ENCODE measurements around the gene ARID2. TPM values are rescaled to one million over a fixed set of nuclear protein-coding genes. Genes with fewer than 3 reads are reported as not detected.

ARID2 gene
- total RNA-seq, 2 donors from 2014 or later = 19.1 to 26.2 TPM

- Histone ChIP-seq H3K27me3 (no peaks in the 10 kb centered on the region), H3K9me3 (no peaks in the 10 kb centered on the region), H3K27ac (no peak overlapping the region), H3K4me3 (no peak overlapping the region), H3K36me3 (replicated peaks in 1 of 2; ENCODE audit: insufficient read depth in 1 of 2, low read depth in 2 of 2) (no peaks in the 10 kb centered on the region), H3K4me1 (no peaks in the 10 kb centered on the region)
- ATAC-seq = no peak
- DNase-seq = no peak
- 79 to 90% methylated on average over 10 of the region's 10 CpGs for WGBS, 2 donors
- TF ChIP-seq POLR2A (IDR thresholded peaks at IDR 0.05) (no peak), CTCF (IDR thresholded peaks at IDR 0.05) (no peak)
- intact Hi-C loops (cut with DNase I) = no loop called here
Observed at GRCh38 chr12:45707241-45707857, 22.2 kb upstream of the ARID2 start.

- intact Hi-C loops (cut with DNase I) = no loop called here
- no peaks in the 10 kb centered on the region for H3K27me3 ChIP-seq
- no peaks in the 10 kb centered on the region for H3K9me3 ChIP-seq
- no peaks in the 10 kb centered on the region for H3K36me3 ChIP-seq (replicated peaks in 1 of 2; ENCODE audit: insufficient read depth in 1 of 2, low read depth in 2 of 2)
- TF ChIP-seq CTCF (IDR thresholded peaks at IDR 0.05) (no peak), POLR2A (IDR thresholded peaks at IDR 0.05) (no peak)
- DNase-seq (no peak), ATAC-seq (no peak)
- H3K4me3 ChIP-seq = no peak overlapping the region
- H3K4me1 ChIP-seq = no peaks in the 10 kb centered on the region
- no peak overlapping the region for H3K27ac ChIP-seq
Observed at GRCh38 chr12:45708363-45708762, 21.1 kb upstream of the ARID2 start.

- Histone ChIP-seq H3K9me3 (no peaks in the 10 kb centered on the region), H3K27ac (no peak overlapping the region), H3K4me3 (no peak overlapping the region), H3K36me3 (replicated peaks in 1 of 2; ENCODE audit: insufficient read depth in 1 of 2, low read depth in 2 of 2) (no peaks in the 10 kb centered on the region), H3K4me1 (no peaks in the 10 kb centered on the region), H3K27me3 (no peaks in the 10 kb centered on the region)
- 66 to 75% methylated on average over 2 of the region's 2 CpGs for WGBS, 2 donors
- intact Hi-C loops (cut with DNase I) = no loop called here
- DNase-seq (no peak), ATAC-seq (no peak)
- TF ChIP-seq POLR2A (IDR thresholded peaks at IDR 0.05) = no peak
- no peak for TF ChIP-seq CTCF (IDR thresholded peaks at IDR 0.05)
Observed at GRCh38 chr12:45708901-45709300, 20.6 kb upstream of the ARID2 start.

GRCh38 chr12:45712319-45712718 is 17.2 kb upstream of the ARID2 start:
- DNase-seq (no peak), ATAC-seq (no peak)
- no peaks in the 10 kb centered on the region for H3K4me1 ChIP-seq
- no peaks in the 10 kb centered on the region for H3K9me3 ChIP-seq
- no peaks in the 10 kb centered on the region for H3K36me3 ChIP-seq (replicated peaks in 1 of 2; ENCODE audit: insufficient read depth in 1 of 2, low read depth in 2 of 2)
- no peak overlapping the region for H3K4me3 ChIP-seq
- no peak overlapping the region for H3K27ac ChIP-seq
- 92 to 96% methylated on average over 4 of the region's 4 CpGs for WGBS, 2 donors
- intact Hi-C loops (cut with DNase I) = no loop called here
- no peaks in the 10 kb centered on the region for H3K27me3 ChIP-seq
- no peak for TF ChIP-seq CTCF (IDR thresholded peaks at IDR 0.05)
- TF ChIP-seq POLR2A (IDR thresholded peaks at IDR 0.05) = no peak

- 85 to 94% methylated on average over 2 of the region's 2 CpGs for WGBS, 2 donors
- ATAC-seq = no peak
- H3K27me3 ChIP-seq = no peaks in the 10 kb centered on the region
- intact Hi-C loops (cut with DNase I) = no loop called here
- H3K36me3 ChIP-seq (replicated peaks in 1 of 2; ENCODE audit: insufficient read depth in 1 of 2, low read depth in 2 of 2) = no peaks in the 10 kb centered on the region
- H3K4me3 ChIP-seq = no peak overlapping the region
- TF ChIP-seq POLR2A (IDR thresholded peaks at IDR 0.05) = no peak
- no peak for TF ChIP-seq CTCF (IDR thresholded peaks at IDR 0.05)
- no peak for DNase-seq
- no peak overlapping the region for H3K27ac ChIP-seq
- H3K9me3 ChIP-seq = no peaks in the 10 kb centered on the region
- no peaks in the 10 kb centered on the region for H3K4me1 ChIP-seq
Observed at GRCh38 chr12:45713078-45713477, 16.4 kb upstream of the ARID2 start.

Data from body of pancreas (tissue), 4 donors.